ENCODE data around the gene NELL1.

Gene NELL1

DNA sequence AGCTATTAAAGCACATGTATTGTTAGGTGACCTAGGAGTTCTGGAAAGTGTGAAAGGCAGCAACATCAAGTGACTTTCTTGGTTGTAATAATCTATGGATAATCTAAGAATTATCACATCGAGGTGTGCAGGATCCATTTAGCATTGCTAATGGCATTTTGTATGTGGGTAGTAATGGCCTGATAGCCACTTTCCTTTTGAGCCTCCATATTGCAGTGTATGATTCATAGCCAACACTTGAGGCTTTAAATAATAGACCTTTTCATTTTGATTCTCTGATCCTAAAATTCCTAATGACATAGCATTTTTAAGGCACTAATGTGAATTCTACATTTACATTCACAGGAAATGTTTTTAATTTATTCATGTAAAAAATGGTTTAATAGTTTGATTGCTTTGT is 759.4 kb downstream of the NELL1 start:
- TF ChIP-seq, protein P1, sequence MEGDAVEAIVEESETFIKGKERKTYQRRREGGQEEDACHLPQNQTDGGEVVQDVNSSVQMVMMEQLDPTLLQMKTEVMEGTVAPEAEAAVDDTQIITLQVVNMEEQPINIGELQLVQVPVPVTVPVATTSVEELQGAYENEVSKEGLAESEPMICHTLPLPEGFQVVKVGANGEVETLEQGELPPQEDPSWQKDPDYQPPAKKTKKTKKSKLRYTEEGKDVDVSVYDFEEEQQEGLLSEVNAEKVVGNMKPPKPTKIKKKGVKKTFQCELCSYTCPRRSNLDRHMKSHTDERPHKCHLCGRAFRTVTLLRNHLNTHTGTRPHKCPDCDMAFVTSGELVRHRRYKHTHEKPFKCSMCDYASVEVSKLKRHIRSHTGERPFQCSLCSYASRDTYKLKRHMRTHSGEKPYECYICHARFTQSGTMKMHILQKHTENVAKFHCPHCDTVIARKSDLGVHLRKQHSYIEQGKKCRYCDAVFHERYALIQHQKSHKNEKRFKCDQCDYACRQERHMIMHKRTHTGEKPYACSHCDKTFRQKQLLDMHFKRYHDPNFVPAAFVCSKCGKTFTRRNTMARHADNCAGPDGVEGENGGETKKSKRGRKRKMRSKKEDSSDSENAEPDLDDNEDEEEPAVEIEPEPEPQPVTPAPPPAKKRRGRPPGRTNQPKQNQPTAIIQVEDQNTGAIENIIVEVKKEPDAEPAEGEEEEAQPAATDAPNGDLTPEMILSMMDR (IDR thresholded peaks at IDR 0.05; ENCODE audit: control insufficient read depth, insufficient read depth, low read depth, low read length, missing control alignments): no peak
- no peak overlapping the region for H3K4me3 ChIP-seq (ENCODE audit: control insufficient read depth, low read depth, low read length)
- no peak for DNase-seq (ENCODE audit: low read depth)

DNA sequence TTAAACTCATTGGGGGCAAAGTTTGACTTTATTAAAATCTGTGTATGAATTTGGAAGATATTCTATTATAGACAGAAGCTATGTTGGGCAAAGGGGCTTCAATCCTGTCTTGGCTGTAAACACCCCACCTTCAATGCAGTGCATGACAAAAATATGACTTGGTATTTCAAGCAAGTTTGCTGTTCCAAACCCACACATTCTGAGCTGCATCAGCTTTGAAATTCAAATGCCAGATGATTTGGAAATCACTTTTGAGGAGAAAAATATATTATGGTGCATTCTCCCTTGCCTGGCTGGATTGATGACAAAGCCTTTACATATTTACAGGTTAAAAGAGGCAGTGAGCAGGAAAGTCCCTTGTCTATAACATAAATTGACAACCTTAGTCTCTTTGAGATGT is 760.0 kb downstream of the NELL1 start:
- H3K4me3 ChIP-seq (ENCODE audit: control insufficient read depth, low read depth, low read length): no peak overlapping the region
- no peak for DNase-seq (ENCODE audit: low read depth)
- TF ChIP-seq, protein P1 (IDR thresholded peaks at IDR 0.05; ENCODE audit: control insufficient read depth, insufficient read depth, low read depth, low read length, missing control alignments): no peak

DNA sequence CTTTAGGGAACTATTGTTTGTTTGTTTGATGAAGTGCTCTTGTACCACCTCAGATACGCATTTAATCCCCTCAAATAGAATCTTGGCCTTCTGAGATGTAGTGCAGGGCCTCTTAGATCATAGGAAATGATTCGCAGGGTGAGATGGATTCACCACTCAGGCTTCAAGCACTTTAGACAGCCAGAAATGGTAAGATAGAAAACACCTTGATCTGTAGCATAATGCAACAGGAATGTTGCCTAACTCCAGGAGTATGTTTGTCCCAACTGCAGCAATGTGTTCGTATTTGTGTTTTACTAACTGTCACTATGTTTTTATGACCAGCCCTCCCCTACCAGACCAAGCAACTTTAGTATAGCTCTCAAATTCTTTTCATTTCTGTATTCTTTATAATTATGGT is 761.2 kb downstream of the NELL1 start:
- no peak for DNase-seq (ENCODE audit: low read depth)
- no peak overlapping the region for H3K4me3 ChIP-seq (ENCODE audit: control insufficient read depth, low read depth, low read length)
- TF ChIP-seq, protein P1 (IDR thresholded peaks at IDR 0.05; ENCODE audit: control insufficient read depth, insufficient read depth, low read depth, low read length, missing control alignments): no peak

DNA sequence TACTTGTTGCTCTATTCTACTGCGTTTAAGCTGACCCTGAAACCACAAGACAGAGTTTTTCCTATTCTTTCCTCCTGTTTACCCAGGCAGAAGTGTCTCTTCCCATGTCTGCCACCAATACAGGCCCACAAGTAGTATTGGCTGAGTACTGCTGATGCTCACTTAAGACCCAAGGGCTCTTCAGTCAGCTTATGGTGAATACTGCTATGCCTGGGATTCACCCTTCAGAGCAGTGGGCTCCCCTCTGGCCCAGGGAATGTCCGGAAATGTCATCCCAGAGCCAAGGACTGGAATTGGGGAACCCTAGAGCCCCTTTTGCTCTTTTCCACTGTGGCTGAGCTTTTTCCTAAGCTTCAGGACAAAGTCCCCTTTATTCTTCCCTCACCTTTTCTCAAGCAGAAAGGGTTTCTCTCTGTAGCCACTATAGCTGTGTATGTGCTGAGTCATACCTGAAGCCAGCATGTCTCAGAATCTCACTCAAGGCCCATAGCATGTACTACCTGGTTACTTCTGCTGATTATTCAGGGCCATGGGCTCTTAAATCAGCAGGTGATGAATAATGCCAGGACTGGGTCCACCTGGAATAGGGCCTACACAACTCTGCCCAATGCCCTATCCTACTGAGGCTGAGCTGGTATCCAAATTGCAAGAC is 777.7 kb downstream of the NELL1 start:
- no peak for DNase-seq (ENCODE audit: low read depth)
- TF ChIP-seq, protein P1 (IDR thresholded peaks at IDR 0.05; ENCODE audit: control insufficient read depth, insufficient read depth, low read depth, low read length, missing control alignments): no peak

DNA sequence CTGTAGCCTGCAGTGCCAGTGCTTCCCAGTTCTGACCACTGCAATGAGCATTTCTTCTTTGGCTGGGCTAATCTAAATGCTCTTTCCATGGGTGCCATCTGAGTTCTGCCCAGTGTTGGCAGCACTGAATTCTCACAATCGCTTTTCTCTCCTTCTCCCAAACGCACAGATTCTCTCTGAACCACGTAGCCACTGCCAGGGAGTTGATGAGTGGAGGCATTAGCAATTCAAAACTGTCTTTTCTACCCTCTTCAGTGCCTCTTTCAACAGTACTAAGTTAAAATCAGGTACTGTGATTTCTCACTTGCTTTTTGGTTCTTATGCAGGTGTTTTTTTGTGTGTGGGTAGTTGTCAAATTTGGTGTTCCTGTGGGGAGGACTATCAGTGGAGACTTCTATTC is 778.5 kb downstream of the NELL1 start:
- no peak for DNase-seq (ENCODE audit: low read depth)
- no peak overlapping the region for H3K4me3 ChIP-seq (ENCODE audit: control insufficient read depth, low read depth, low read length)
- TF ChIP-seq, protein P1 (IDR thresholded peaks at IDR 0.05; ENCODE audit: control insufficient read depth, insufficient read depth, low read depth, low read length, missing control alignments): no peak

More for the DNA sequence above, 777.7 kb downstream of the NELL1 start:
- no peak overlapping the region for H3K4me3 ChIP-seq (ENCODE audit: control insufficient read depth, low read depth, low read length)

DNA sequence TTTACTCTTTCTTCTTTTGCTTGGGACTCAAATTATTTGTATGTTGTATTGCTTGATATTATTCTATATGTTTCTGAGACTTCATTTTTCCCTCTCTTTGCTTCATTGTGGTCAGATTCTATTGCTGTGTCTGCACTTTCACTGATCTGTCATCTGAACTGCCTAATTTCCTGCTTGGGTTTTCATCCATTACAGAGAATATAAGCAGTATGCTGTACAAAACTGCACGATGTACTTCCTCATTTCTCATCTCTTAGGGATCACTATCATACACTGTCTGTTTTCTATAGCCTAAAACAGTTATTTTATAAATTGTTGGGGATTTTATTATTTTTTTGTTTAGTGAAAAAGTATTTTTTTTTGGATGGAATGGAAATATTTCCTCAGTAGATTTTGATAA is 786.8 kb downstream of the NELL1 start:
- no peak for DNase-seq (ENCODE audit: low read depth)
- TF ChIP-seq, protein P1 (IDR thresholded peaks at IDR 0.05; ENCODE audit: control insufficient read depth, insufficient read depth, low read depth, low read length, missing control alignments): no peak
- no peak overlapping the region for H3K4me3 ChIP-seq (ENCODE audit: control insufficient read depth, low read depth, low read length)
